ENCODE results near the gene TNFRSF25. TPM values are rescaled to one million over a fixed set of nuclear protein-coding genes. Genes with fewer than 3 reads are reported as not detected.

Gene TNFRSF25
- total RNA-seq, 1 donor from 2014 or later: 10.8 TPM

GRCh38 chr1:6490181-6491080, 24.5 kb upstream of the TNFRSF25 start:
- DNase-seq: peak; percentile 76
- intact Hi-C loops (cut with micrococcal nuclease): no loop called here

GRCh38 chr1:6489799-6490180, 23.8 kb upstream of the TNFRSF25 start:
- intact Hi-C loops (cut with micrococcal nuclease): loop anchor here (5.0 kb wide), 1 partner anchor 63 kb away; the partner anchor contains the start of gene NOL9
- DNase-seq (peak; percentile 77), ATAC-seq (peak; percentile 66)

More at GRCh38 chr1:6490181-6491080, 24.5 kb upstream of the TNFRSF25 start:
- ATAC-seq: peak; percentile 71

- ATAC-seq (no peak), DNase-seq (no peak)
- intact Hi-C loops (cut with micrococcal nuclease): loop anchor here (5.0 kb wide), 1 partner anchor 63 kb away; the partner anchor contains the start of gene NOL9
Measured at GRCh38 chr1:6489383-6489765, 23.4 kb upstream of the TNFRSF25 start.

- ATAC-seq (no peak), DNase-seq (no peak)
- intact Hi-C loops (cut with micrococcal nuclease): loop anchor here (5.0 kb wide), 1 partner anchor 64 kb away; the partner anchor contains the start of gene NOL9
Measured at GRCh38 chr1:6488602-6489382, 22.8 kb upstream of the TNFRSF25 start.

GRCh38 chr1:6487804-6488484, 22.0 kb upstream of the TNFRSF25 start:
- intact Hi-C loops (cut with micrococcal nuclease): loop anchor here (5.0 kb wide), 1 partner anchor 64 kb away; the partner anchor contains the start of gene NOL9
- no peak for DNase-seq
- ATAC-seq: no peak

GRCh38 chr1:6486433-6487011, 20.5 kb upstream of the TNFRSF25 start:
- ATAC-seq: peak; percentile 70
- intact Hi-C loops (cut with micrococcal nuclease): loop anchor here (5.0 kb wide), 1 partner anchor 66 kb away; the partner anchor contains the start of gene NOL9
- peak; percentile 92 for DNase-seq

GRCh38 chr1:6485168-6486101, 19.5 kb upstream of the TNFRSF25 start:
- intact Hi-C loops (cut with micrococcal nuclease): loop anchor here (5.0 kb wide), 1 partner anchor 67 kb away; the partner anchor contains the start of gene NOL9
- DNase-seq (no peak), ATAC-seq (peak; percentile 21)

GRCh38 chr1:6484826-6485167, 18.8 kb upstream of the TNFRSF25 start:
- DNase-seq (no peak), ATAC-seq (peak; percentile 12)
- intact Hi-C loops (cut with micrococcal nuclease): loop anchor here (5.0 kb wide), 1 partner anchor 68 kb away; the partner anchor contains the start of gene NOL9

GRCh38 chr1:6483761-6484117, 17.8 kb upstream of the TNFRSF25 start:
- intact Hi-C loops (cut with micrococcal nuclease): no loop called here
- no peak for DNase-seq
- ATAC-seq: no peak

- ATAC-seq: no peak
- intact Hi-C loops (cut with micrococcal nuclease): no loop called here
- DNase-seq: no peak
Measured at GRCh38 chr1:6483017-6483760, 17.2 kb upstream of the TNFRSF25 start.

GRCh38 chr1:6481820-6482219, 15.8 kb upstream of the TNFRSF25 start:
- intact Hi-C loops (cut with micrococcal nuclease): no loop called here
- ATAC-seq: no peak
- no peak for DNase-seq

- no peak for ATAC-seq
- intact Hi-C loops (cut with micrococcal nuclease): no loop called here
- no peak for DNase-seq
Measured at GRCh38 chr1:6477039-6477820, 11.3 kb upstream of the TNFRSF25 start.

- ATAC-seq: no peak
- intact Hi-C loops (cut with micrococcal nuclease): no loop called here
- DNase-seq: no peak
Measured at GRCh38 chr1:6476483-6476882, 10.5 kb upstream of the TNFRSF25 start.

GRCh38 chr1:6475381-6476133, 9.6 kb upstream of the TNFRSF25 start:
- DNase-seq (peak; percentile 79), ATAC-seq (peak; percentile 81)
- intact Hi-C loops (cut with micrococcal nuclease): no loop called here

- ATAC-seq (no peak), DNase-seq (no peak)
- intact Hi-C loops (cut with micrococcal nuclease): no loop called here
Measured at GRCh38 chr1:6474815-6475282, 8.9 kb upstream of the TNFRSF25 start.

Data from left ventricle myocardium superior (tissue), 1 donor.